Panc1 (cell line): ENCODE data around the gene LSM12.

ENCODE experiments used
- POLR2AphosphoS5 ChIP-seq: IDR thresholded peaks from 2 replicates; pipeline ENCODE4 v1.6.1; 2012; ENCODE audit warnings: mild to moderate bottlenecking, low read depth, low read length, moderate library complexity
- TF ChIP-seq, protein P1 (sequence below): fragments of 450-650 bp; IDR thresholded peaks from 2 replicates; pipeline ENCODE4 v1.5.1; 2017; ENCODE audit warnings: mild to moderate bottlenecking

DNA sequence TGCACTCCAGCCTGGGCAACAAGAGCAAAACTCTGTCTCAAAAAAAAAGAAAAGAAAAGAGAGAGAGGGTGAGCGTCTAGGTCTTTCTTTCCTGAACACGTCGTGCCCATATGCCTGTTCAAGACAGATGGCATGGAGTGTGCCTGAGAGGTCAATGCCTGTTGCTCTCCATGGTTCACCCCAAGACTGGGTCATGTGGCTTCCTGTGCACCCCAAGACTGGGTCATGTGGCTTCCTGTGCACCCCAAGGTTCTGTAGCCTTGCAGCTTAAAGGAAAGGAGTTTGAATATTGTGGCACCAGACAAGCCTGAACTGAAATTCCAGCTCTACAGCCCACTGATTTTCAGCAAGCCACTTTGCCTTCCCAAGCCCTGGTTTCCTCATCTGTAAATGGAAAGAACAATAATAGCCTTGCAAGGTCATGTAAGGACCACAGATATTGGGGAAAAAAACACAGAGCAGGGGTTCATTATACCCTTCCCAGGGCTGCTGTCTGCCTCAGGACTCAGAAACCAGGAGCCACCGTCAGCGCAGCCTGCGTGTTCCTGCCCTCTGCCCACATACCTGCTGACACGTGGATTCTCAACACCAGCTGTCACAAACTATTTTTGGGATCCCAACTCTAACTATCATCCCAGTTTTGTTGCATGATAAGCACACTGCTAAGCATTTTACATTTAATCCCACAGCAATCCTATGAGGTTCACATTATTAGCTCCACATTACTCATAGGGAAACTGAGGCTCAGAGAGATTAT is 80.1 kb downstream of the LSM12 start:
- TF ChIP-seq, protein P1, sequence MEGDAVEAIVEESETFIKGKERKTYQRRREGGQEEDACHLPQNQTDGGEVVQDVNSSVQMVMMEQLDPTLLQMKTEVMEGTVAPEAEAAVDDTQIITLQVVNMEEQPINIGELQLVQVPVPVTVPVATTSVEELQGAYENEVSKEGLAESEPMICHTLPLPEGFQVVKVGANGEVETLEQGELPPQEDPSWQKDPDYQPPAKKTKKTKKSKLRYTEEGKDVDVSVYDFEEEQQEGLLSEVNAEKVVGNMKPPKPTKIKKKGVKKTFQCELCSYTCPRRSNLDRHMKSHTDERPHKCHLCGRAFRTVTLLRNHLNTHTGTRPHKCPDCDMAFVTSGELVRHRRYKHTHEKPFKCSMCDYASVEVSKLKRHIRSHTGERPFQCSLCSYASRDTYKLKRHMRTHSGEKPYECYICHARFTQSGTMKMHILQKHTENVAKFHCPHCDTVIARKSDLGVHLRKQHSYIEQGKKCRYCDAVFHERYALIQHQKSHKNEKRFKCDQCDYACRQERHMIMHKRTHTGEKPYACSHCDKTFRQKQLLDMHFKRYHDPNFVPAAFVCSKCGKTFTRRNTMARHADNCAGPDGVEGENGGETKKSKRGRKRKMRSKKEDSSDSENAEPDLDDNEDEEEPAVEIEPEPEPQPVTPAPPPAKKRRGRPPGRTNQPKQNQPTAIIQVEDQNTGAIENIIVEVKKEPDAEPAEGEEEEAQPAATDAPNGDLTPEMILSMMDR, result no peak
- TF ChIP-seq POLR2AphosphoS5, result no peak
